Left lobe of liver (tissue), 2 donors: ENCODE results near the gene MIF. TPM values are rescaled to one million over a fixed set of nuclear protein-coding genes. Genes with fewer than 3 reads are reported as not detected.
A peak's percentile ranks its signal among the peaks of the same experiment; 100 is the strongest.

Experiments used
- ATAC-seq: fragments of 200-7000 bp; cut with Tn5 transposase; one replicate; pipeline ENCODE4 v1.9.1; 2020; ENCODE audit warnings: mild to moderate bottlenecking, moderate library complexity
- DNase-seq: peaks from one replicate; pipeline ENCODE4 v3.0.0-alpha.2; 2020; ENCODE audit warnings: low spot score
- total RNA-seq: library from RNA; stranded (reverse); gene quantifications from one replicate; pipeline ENCODE4 v1.2.1, GENCODE V29; 2021
- donor health status: DM: no; HTN: no; CAD: no; lungs with moderate emphysema.
- donor health status: DM: no; HTN: yes; CAD: no.

Gene MIF
- total RNA-seq, 1 donor from 2014 or later: 81.5 TPM

DNA sequence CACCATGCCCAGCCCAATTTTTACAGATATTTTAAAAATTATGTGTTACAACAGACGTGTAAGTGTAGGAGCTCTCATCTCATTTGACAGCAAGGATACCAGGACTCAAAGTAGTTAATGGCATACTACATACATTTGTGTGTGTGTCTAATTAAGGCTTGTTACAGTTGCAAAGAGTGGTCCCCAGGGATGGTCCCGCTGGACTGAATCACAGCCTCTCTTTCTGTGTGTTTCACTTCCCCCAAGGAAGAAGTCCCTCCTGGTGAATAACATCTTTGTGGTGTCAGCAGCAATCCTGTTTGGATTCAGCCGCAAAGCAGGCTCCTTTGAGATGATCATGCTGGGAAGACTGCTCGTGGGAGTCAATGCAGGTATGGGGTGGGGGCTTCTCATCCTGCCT is 19.3 kb upstream of the MIF start:
- ATAC-seq (no peak), DNase-seq (no peak)

DNA sequence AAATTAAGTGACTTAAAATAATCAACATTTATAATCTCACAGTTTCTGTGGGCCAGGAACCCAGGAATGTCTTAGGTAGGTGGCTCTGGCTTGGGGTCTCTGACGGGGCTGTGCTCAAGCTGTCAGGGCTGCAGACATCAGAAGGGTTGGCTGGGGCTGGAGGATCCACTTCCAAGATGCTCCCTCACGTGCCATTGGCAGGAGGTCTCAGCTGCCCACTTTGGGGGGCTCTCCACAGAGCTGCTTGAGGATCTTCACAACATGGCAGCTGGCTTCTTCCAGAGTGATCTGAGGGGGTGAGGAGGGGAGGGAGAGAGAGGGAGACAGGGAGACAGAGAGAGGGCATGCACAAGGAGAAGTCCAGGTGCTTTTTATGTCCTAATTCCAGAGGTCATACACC is 18.4 kb upstream of the MIF start:
- no peak for DNase-seq
- ATAC-seq: no peak

DNA sequence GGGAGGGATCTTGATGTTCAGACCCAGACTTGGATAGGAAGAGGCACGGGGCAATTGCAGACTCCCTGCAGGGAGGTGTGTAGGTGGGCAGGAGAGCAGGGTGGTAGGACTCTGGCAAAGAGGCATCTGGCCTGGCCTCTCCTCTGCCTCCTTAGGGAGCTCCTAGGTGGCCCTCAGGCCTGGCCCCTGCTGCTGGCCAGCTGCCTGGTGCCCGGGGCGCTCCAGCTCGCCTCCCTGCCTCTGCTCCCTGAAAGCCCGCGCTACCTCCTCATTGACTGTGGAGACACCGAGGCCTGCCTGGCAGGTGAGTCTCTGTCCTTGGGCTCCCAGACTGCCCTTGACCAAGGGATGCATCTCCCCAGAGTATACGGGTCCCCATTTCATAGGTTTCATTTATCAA is 16.6 kb upstream of the MIF start:
- DNase-seq (no peak), ATAC-seq (no peak)

DNA sequence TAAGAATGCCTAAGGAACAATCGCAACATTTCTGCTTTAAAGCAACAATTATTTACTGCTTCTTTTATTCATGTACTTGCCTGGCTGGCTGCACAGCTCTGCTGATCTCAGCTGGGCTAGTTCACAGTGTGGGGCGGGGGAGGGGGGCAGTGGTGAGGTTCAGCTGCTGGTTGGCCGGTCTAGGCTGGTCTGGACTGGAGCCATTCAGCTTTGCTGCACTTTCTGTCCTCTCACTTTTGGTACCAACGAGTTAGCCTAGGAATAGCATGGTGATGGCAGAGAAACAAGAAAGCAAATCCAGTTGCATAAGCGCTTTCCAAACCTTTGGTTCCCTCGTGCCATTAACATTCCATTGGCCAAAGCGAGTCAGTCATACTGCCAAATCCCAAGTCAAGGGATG is 16.0 kb upstream of the MIF start:
- ATAC-seq: no peak
- DNase-seq: no peak

DNA sequence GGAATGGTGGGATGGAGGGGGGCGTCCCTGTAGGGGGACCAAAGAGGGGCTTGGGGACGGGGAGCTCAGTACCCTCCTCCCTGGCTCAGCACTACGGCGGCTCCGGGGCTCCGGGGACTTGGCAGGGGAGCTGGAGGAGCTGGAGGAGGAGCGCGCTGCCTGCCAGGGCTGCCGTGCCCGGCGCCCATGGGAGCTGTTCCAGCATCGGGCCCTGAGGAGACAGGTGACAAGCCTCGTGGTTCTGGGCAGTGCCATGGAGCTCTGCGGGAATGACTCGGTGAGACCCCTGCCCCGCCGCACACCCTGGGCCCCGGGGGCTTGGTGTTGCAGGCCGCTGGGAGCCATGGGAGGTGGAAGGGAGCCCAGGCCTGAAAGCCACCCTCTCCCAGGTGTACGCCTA is 11.8 kb upstream of the MIF start:
- ATAC-seq: no peak
- DNase-seq: no peak

DNA sequence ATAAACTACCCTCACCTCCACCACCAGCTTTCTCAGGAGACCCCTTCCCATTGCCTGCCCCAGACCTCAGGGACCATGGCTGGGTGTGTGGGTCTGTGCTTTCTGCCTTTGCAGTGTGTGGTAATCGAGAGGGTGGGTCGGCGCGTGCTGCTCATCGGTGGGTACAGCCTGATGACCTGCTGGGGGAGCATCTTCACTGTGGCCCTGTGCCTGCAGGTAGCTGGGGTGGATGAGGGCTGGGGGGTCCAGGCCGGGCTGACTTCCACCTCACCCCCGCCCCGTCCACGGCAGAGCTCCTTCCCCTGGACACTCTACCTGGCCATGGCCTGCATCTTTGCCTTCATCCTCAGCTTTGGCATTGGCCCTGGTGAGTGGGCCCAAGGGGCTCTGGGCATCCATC is 10.5 kb upstream of the MIF start:
- no peak for ATAC-seq
- no peak for DNase-seq

DNA sequence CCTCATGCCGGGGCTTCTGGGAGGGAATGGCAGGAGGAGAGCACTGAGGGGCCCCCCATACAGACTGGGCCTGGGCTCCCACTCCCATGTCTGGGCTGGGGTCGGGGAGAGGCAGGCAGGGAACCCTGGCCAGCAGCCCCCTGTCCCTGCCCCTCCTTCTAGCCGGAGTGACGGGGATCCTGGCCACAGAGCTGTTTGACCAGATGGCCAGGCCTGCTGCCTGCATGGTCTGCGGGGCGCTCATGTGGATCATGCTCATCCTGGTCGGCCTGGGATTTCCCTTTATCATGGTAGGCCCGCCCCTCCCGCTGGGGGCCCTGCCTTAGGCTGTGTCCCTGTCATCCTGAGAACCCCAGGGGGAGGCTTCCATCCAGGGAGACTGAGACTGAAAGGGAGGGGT is 10.0 kb upstream of the MIF start:
- ATAC-seq: no peak
- DNase-seq: no peak

DNA sequence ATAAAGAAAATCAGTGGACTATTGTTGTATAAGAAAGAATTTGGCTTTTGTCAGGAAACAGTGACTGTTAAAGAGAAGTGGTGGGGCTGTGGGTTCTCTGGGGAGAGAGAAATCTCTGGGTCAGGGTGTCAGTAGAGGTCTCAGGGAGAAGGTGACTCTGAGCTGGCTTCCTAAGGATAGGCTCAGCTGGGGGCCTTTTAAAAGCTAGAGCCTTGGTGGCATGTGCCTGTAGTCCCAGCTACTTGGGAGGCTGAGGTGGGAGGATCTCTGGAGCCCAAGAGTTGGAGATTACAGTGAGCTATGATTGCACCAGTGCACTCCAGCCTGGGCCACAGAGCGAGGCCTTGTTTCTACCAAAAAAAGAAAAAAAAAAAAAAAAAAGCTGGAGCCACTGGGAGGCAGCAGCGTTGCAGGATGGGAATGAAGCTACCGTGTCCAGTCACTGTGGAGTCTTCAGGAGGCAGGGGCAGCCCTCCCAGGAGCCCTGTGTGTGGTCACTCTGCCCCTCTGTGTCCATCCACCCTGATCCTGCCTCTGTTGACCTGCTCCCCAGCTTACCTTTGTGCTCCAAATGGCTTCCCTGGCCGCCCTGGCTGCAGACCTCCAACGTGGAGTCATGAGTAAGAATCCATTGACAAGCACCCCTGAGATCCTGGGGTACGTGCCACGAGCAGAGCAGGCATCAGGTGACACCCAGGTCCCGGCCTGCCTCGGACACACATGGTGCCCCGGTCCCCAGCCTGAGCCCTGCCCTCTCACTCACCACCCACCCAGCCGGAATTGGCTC is 5.4 kb upstream of the MIF start:
- peak; percentile 17 for ATAC-seq
- no peak for DNase-seq

DNA sequence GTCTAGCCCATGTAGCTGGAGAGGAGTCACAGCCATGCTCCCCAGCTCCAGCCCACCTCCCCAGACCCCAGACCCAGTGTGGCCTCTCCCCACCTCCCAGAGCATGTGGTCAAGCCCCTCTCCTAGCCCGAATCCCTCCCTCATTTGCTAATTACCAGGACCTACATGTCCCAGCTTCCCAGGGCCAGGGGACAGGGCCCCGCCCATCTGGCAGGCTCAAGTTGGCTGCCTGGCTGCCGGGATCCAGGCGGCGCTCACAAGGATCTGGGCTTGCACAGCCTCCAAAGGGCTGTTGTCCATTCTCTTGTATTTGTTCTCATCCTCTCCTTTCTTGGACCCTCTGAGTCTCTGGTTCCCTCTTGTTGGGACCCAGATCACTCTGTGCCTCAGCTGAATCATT is 4.6 kb upstream of the MIF start:
- DNase-seq: no peak
- peak; percentile 12 for ATAC-seq

DNA sequence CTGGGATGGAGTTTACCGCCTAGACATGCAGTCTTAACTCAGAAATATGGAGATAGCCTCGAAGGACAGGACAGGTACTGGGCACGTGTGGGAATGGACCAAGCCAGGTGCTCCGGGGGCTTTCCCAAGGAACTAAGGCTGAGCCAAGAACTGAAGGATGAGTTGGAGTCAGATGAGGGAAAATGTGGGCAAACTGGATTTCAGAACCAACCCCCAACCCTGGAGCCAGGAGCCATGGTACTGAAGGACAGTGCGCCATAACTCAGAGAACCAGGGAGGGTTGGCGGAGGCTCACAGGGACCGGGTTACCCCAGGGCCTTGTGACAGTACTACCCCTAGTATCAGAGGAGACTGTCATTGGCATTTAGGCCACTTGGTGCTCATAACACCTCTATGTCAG is 2.5 kb upstream of the MIF start:
- ATAC-seq (no peak), DNase-seq (no peak)

DNA sequence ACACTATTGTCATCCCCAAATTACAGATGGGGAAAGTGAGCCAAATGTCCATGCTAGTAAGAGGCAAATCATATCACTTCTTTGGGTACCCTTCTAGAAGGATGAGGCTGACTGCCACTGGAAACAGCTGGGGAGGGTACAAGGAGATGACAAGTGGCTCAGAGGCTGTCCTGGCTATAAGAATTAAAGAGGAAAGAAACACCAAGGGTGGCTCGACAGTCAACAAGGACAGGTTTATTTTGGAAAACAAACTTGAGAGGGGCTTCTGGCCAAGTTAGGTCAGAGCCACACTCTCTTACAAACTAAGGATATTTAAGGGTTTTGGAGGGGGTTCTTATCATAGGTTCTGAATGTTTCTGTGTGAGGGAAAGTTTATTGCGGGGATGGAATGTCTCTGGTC is 2.1 kb upstream of the MIF start:
- DNase-seq: no peak
- no peak for ATAC-seq

DNA sequence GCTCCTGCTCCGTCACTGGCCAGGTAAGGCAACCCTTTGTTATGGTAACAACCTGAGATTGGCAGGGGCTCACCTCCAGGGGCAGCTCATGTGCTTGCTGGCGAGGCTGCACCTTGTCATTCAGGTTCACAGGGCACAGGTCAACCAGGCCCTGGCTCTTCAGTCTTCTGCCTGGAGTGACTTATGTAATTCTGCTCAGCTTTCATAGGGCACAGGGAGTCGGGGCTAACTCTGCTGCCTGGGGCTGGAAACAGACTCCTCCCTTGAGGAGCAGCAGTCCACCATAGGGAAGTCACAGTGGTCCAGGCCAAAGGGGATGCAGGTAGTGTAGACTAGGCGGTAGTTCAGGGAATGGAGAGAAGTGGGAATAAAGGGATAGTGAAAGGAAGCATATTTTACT is 1.5 kb upstream of the MIF start:
- DNase-seq: peak; percentile 82
- peak; percentile 51 for ATAC-seq

DNA sequence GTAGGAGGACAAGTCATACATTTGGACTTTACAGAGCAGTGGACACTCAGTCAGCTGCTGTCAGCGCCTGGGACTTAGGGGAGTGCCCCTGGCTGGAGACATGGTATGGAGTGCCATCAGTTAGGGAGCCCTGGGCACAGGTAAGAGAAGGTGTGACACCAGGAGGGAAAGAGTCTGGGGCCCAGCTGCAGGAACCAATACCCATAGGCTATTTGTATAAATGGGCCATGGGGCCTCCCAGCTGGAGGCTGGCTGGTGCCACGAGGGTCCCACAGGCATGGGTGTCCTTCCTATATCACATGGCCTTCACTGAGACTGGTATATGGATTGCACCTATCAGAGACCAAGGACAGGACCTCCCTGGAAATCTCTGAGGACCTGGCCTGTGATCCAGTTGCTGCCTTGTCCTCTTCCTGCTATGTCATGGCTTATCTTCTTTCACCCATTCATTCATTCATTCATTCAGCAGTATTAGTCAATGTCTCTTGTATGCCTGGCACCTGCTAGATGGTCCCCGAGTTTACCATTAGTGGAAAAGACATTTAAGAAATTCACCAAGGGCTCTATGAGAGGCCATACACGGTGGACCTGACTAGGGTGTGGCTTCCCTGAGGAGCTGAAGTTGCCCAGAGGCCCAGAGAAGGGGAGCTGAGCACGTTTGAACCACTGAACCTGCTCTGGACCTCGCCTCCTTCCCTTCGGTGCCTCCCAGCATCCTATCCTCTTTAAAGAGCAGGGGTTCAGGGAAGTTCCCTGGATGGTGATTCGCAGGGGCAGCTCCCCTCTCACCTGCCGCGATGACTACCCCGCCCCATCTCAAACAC is 850 bp upstream of the MIF start:
- DNase-seq (no peak), ATAC-seq (peak; percentile 1)

DNA sequence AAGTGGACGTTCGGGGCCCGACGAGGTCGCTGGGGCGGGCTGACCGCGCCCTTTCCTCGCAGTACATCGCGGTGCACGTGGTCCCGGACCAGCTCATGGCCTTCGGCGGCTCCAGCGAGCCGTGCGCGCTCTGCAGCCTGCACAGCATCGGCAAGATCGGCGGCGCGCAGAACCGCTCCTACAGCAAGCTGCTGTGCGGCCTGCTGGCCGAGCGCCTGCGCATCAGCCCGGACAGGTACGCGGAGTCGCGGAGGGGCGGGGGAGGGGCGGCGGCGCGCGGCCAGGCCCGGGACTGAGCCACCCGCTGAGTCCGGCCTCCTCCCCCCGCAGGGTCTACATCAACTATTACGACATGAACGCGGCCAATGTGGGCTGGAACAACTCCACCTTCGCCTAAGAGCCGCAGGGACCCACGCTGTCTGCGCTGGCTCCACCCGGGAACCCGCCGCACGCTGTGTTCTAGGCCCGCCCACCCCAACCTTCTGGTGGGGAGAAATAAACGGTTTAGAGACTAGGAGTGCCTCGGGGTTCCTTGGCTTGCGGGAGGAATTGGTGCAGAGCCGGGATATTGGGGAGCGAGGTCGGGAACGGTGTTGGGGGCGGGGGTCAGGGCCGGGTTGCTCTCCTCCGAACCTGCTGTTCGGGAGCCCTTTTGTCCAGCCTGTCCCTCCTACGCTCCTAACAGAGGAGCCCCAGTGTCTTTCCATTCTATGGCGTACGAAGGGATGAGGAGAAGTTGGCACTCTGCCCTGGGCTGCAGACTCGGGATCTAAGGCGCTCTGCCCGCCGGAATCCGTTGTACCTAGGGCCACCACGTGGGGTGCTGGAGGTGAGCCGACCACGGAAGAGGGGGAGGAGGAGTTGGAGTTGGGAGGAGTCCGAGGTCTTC is 771 bp downstream of the MIF start:
- ATAC-seq (peak; percentile 62), DNase-seq (peak; percentile 83)

DNA sequence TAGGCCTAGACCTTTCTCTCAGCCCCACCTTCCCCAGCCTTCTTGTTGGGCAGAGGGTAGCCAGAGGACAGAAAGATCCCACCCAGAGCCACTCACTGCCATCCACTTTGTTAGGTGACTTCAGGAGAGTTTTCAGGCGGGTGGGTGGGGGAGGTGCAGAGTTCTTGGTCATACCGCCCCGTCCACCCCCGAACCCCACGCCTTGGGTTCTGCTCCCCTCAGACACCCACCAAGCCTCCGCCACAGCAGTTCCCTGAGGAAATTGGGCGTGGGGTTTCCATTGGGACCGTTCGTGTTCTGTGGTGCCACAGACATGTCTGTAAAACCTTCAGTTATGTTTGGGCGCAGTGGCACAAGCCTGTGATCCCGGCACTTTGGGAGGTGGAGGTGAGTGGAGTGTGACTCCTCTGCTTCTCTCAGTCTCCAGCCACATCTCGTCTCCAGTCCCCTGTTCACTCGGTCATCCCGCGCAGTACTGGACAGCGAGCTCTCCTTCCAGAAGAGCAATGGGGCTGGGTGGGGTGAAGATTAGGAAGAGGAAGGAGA is 1.5 kb downstream of the MIF start:
- DNase-seq: no peak
- ATAC-seq: no peak

DNA sequence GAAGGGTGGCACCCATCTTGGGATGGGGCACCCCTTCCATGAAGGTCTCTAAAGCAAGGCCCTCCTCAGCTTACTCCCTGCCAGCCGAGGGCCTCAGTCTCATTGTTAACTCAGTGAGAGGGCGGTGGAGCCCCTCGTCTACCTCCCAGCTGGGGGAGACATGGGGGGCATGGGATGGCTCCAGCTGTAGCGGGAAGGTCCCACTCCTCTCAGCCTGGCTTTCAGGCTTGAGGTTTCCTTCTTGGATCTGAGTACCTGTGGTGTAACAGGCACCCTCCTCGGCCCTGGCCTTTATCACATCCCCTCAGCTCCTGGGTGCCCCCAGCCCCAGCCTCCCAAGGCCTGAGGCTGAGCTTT is 2.0 kb downstream of the MIF start:
- no peak for DNase-seq
- ATAC-seq: no peak

DNA sequence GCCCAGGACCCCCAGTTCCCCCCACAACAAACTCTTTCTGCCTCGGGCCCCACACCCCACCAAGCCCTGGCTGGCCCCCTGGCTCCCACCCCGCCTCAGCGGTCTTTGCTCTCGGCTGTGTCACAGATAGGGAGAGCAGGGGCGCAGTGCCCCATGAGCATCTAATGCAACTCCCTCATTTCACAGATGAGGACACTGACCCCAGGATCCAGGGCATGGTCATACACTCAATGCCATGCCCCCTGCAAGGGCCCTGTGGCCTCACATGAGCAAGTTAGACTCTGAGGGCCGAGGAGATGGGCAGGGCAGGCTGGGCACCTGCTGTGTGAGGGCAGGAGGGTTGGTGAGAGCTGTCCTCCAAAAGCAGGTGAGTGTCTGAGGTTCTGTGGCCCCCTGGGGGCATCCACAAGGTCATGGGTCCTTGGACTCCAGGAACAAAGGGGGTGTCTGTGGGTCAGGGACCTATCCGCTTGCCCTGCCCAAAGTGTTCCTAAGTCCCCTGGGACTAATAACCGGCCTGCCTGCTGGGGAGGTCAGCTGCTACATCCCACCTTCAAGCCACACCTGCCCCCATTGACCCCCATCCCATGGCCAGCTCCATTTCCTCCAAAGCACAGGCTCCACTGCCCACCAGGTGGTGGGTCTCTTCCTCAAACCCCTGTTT is 2.5 kb downstream of the MIF start:
- ATAC-seq (no peak), DNase-seq (no peak)

DNA sequence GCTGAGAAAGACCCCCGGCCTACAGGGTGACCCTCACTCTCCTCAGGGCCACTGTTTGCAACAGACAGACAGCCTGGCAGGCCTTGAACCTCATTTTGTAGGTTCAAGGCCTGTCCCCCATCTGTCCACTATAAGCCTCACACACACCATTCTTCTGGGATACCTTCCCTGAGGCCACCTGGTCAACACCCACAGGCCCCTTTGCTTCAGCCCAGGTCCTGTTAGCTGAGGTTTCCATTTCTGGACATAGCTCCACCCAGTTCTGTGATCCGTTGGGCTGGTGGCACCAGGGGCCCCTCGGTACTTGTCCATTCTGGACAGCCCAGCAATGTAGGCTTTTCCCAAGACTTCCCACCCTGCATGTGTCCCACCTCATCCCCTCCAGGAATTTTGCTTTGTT is 3.1 kb downstream of the MIF start:
- no peak for DNase-seq

DNA sequence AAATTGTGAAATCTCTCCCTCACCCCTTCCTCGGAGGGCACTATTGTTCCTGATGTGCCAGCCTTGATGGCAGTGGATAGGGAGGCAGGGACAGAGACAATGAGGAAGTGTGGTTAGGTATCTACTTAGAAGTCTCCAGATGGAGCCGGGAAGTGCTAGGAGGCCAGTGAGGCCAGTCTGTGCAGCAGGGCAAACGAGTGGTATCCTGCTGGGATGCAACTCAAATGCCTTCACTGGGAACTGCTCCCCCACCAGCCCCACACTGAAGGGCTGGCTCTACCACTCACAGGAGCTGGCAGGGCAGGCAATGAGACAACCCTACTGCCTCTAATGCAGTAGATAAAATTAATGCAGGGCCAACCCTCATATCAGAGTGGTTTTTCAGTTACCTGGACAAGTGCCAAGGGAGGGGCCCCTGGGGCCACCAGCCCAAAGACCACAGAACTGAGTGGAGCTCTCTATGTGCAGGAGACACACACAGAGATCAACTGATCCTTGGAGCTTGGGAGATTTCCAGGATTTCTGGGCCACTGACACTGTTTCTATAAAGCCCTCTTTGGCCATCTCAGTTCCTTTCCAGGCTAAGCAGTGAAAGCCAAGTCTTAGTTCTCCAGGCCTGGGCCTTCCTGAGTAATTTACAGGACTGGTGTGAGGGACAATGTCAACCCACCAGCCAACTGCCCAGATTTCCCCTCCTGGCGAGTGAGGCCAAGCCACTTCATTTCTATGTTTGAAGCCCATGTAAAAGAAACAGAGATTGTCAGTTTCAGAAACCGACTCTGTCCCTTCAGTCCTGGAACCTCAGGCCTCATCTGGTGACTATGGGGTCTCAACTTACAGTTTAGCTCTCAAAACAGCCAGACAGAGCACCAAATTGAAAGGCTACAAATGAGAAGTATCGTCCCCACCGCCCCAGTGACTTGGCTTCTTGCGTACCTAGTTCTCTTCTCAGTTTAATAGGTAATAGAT is 4.1 kb downstream of the MIF start:
- ATAC-seq: no peak
- DNase-seq: no peak

More for the DNA sequence above, 3.1 kb downstream of the MIF start:
- no peak for ATAC-seq
